HEK293 (cell line): ENCODE measurements around the gene ABHD8.

Source experiments
- CTCF ChIP-seq: fragments of 450-650 bp; formaldehyde crosslinking; IDR thresholded peaks from 2 replicates; pipeline ENCODE4 v1.5.1; 2016; ENCODE audit warnings: missing biosample characterization, missing genetic modification characterization
- ZNF600 ChIP-seq: fragments of 450-650 bp; formaldehyde crosslinking; IDR thresholded peaks from 2 replicates; pipeline ENCODE4 v1.5.1; 2016; ENCODE audit warnings: missing biosample characterization, missing genetic modification characterization

DNA sequence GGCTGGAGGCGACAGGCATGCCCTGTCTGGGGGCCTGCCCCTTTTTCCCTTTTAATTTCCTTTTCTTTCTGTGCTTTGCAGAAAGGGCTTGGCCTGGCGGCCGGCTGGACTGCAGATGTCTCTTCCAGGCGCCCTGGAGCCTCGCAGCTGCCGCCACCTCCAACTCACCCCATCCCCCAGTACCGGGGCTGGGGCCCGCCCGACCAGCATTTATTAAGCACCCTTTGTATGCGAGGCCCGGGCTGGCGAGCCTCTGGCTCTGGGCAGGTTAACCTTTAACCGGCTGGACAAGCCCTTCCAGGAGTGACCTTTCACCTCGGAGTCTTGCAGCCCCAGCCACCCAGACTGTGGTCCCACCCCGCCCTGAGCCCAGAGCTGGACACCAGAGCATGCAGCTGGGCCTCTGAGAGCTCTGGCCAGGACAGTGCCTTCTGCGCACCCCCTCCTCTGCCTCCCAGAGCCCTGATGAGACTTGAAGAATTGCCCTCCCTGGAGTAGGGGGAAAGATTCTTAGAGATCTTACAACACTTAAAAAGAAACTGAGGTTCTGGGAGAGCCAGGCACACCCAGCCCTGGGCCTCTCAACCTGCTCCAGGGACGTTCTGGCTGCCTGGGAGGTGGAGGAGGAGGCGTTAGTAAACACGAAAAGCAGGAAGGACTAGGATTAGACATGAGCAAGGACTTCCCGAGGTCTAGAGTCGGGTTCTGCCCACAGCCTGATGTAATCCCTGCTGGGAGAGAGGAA, 56.4 kb downstream of the ABHD8 start:
- no peak for TF ChIP-seq CTCF (tag by site-specific recombination)
- no peak for TF ChIP-seq ZNF600 (tag by site-specific recombination)
